HCT116 (cell line): ENCODE results near the gene MALT1. TPM values are rescaled to one million over a fixed set of nuclear protein-coding genes. Genes with fewer than 3 reads are reported as not detected.

ENCODE experiments used
- ATAC-seq: fragments of 200-7000 bp; cut with Tn5 transposase; 2 replicates; pipeline ENCODE4 v1.9.1; 2020; ENCODE audit warnings: mild to moderate bottlenecking, moderate library complexity
- BruUV-seq: library from RNA; stranded (reverse); fragments of 400-500 nt; replicated peaks from 2 replicates; lab custom pipeline; 2021; lab: Mats Ljungman, UMichigan
- CTCF ChIA-PET: fragments of 300-600 bp; sonication (Branson Sonifier 250); formaldehyde crosslinking; loops from one replicate; lab custom pipeline; 2021; ENCODE audit warnings: antibody characterized with exemption; lab: Charles Lee
- POLR2A ChIA-PET: fragments of 300-600, 350-600 bp; sonication (Branson Sonifier 250); formaldehyde crosslinking; loops from one replicate; lab custom pipeline; 2021; ENCODE audit warnings: antibody characterized with exemption; lab: Charles Lee
- RAD21 ChIA-PET, 2 experiments: fragments of 300-600 bp; sonication (Branson Sonifier 250); formaldehyde crosslinking; loops; one replicate each; lab custom pipeline; 2023; ENCODE audit warnings: low total read pairs in 2 of 2; ENCODE audit not compliant: uncharacterized antibody in 2 of 2, unreplicated experiment in 2 of 2, low non-redundant PET in 1 of 2; lab: Charles Lee
- DNase-seq: peaks from one replicate; pipeline ENCODE4 v3.0.0-alpha.2; 2010; ENCODE audit warnings: low read depth, low spot score
- H2AFZ ChIP-seq: fragments of 200-600 bp; shearing (Covaris generic), sonication (generic); 2 replicates; pipeline ENCODE4 v1.6.1; 2017; ENCODE audit warnings: low read depth, mixed run types, mixed read lengths, antibody characterized with exemption, low read length; ENCODE audit not compliant: poor library complexity, severe bottlenecking
- H3K27ac ChIP-seq: 2 replicates; pipeline ENCODE4 v1.5.1; 2012; ENCODE audit warnings: low read depth, low read length
- H3K27me3 ChIP-seq: fragments of 200-600 bp; sonication (generic); 2 replicates; pipeline ENCODE4 v1.6.1; 2016; ENCODE audit warnings: mixed run types, low read length, mixed read lengths; ENCODE audit not compliant: insufficient read depth
- H3K36me3 ChIP-seq, 2 experiments: fragments of 200-500 bp in 1 of 2; fragments of 200-600 bp in 1 of 2; sonication (Bioruptor generic) in 1 of 2; sonication (generic) in 1 of 2; 2 replicates each; pipeline versions ENCODE4 v1.5.1 to v1.6.1; 2014 to 2016; ENCODE audit warnings: low read length in 2 of 2, inconsistent platforms in 1 of 2, mixed read lengths in 1 of 2, mixed run types in 1 of 2; ENCODE audit not compliant: insufficient read depth in 2 of 2, control insufficient read depth in 1 of 2
- H3K4me1 ChIP-seq, 2 experiments: fragments of 200-600 bp in 1 of 2; sonication (generic) in 1 of 2; 2 replicates each; pipeline versions ENCODE4 v1.5.1 to v1.6.1; 2012 to 2017; ENCODE audit warnings: low read length in 2 of 2, inconsistent platforms in 1 of 2, mild to moderate bottlenecking in 1 of 2, mixed read lengths in 1 of 2, mixed run types in 1 of 2, moderate library complexity in 1 of 2; ENCODE audit not compliant: insufficient read depth in 2 of 2, control insufficient read depth in 1 of 2
- H3K4me2 ChIP-seq: fragments of 200-600 bp; sonication (generic); 2 replicates; pipeline ENCODE4 v1.6.1; 2017; ENCODE audit warnings: mixed run types, low read length, mixed read lengths
- H3K4me3 ChIP-seq, 2 experiments: fragments of 200-600 bp in 1 of 2; sonication (generic) in 1 of 2; replicated peaks in 1 of 2; 2 replicates each; pipeline ENCODE4 v1.5.1; 2011 to 2016; ENCODE audit warnings: low read length in 2 of 2, control low read depth in 1 of 2, low read depth in 1 of 2, mild to moderate bottlenecking in 1 of 2, mixed read lengths in 1 of 2, mixed run types in 1 of 2
- H3K79me2 ChIP-seq: fragments of 200-600 bp; sonication (generic); 2 replicates; pipeline ENCODE4 v1.6.1; 2017; ENCODE audit warnings: mild to moderate bottlenecking, mixed run types, low read length, moderate library complexity, mixed read lengths; ENCODE audit not compliant: insufficient read depth
- H3K9ac ChIP-seq: fragments of 200-600 bp; sonication (generic); 2 replicates; pipeline ENCODE4 v1.6.1; 2016; ENCODE audit warnings: low read length, mixed read lengths
- H3K9me2 ChIP-seq: fragments of 200-600 bp; sonication (generic), shearing (Covaris generic); 2 replicates; pipeline ENCODE4 v1.6.1; 2017; ENCODE audit warnings: mixed run types, mild to moderate bottlenecking, moderate library complexity; ENCODE audit not compliant: insufficient read depth
- H3K9me3 ChIP-seq, 2 experiments: fragments of 200-500 bp in 1 of 2; fragments of 200-600 bp in 1 of 2; sonication (Bioruptor generic) in 1 of 2; sonication (generic) in 1 of 2; 2 replicates each; pipeline ENCODE4 v1.6.1; 2014 to 2017; ENCODE audit warnings: low read length in 2 of 2, mixed read lengths in 2 of 2, inconsistent platforms in 1 of 2, low read depth in 1 of 2, mild to moderate bottlenecking in 1 of 2, mixed run types in 1 of 2, moderate library complexity in 1 of 2; ENCODE audit not compliant: control insufficient read depth in 1 of 2, insufficient read depth in 1 of 2
- H4K20me1 ChIP-seq: fragments of 200-600 bp; sonication (generic), shearing (Covaris generic); 2 replicates; pipeline ENCODE4 v1.6.1; 2017; ENCODE audit warnings: mixed run types, mild to moderate bottlenecking, moderate library complexity; ENCODE audit not compliant: insufficient read depth
- CBX3 ChIP-seq: IDR thresholded peaks from 2 replicates; pipeline ENCODE4 v1.6.1; 2012; ENCODE audit warnings: low read depth
- CEBPB ChIP-seq: IDR thresholded peaks from 2 replicates; pipeline ENCODE4 v1.6.1; 2012; ENCODE audit warnings: low read depth
- ELF1 ChIP-seq: IDR thresholded peaks from 2 replicates; pipeline ENCODE4 v1.6.1; 2012; ENCODE audit warnings: low read depth, borderline replicate concordance
- EZH2phosphoT487 ChIP-seq: fragments of 200-600 bp; IDR thresholded peaks from 2 replicates; pipeline ENCODE4 v1.6.1; 2018; ENCODE audit warnings: antibody characterized with exemption, borderline replicate concordance
- FOSL1 ChIP-seq: IDR thresholded peaks from 2 replicates; pipeline ENCODE4 v1.6.1; 2012; ENCODE audit warnings: low read depth
- POLR2A ChIP-seq: IDR thresholded peaks from 2 replicates; pipeline ENCODE4 v1.7.0; 2011; ENCODE audit warnings: borderline replicate concordance; ENCODE audit not compliant: insufficient read depth, insufficient read length; ENCODE audit errors: extremely low read depth
- POLR2AphosphoS5 ChIP-seq: IDR thresholded peaks from 2 replicates; pipeline ENCODE4 v1.6.1; 2011; ENCODE audit warnings: mild to moderate bottlenecking, low read depth, low read length, moderate library complexity
- RAD21 ChIP-seq: IDR thresholded peaks from 2 replicates; pipeline ENCODE4 v1.6.1; 2012; ENCODE audit warnings: low read depth, mild to moderate bottlenecking
- SIN3A ChIP-seq: IDR thresholded peaks from 2 replicates; pipeline ENCODE4 v1.6.1; 2012; ENCODE audit warnings: low read depth
- SP1 ChIP-seq: IDR thresholded peaks from 2 replicates; pipeline ENCODE4 v1.6.1; 2012; ENCODE audit warnings: low read depth
- SRF ChIP-seq: IDR thresholded peaks from 2 replicates; pipeline ENCODE4 v1.6.1; 2012; ENCODE audit warnings: low read depth
- TCF7L2 ChIP-seq: IDR thresholded peaks from 2 replicates; pipeline ENCODE4 v1.7.0; 2011; ENCODE audit warnings: borderline replicate concordance, inconsistent platforms; ENCODE audit not compliant: insufficient read depth, insufficient read length; ENCODE audit errors: extremely low read depth
- YY1 ChIP-seq: IDR thresholded peaks from 2 replicates; pipeline ENCODE4 v1.6.1; 2011; ENCODE audit warnings: low read length, low read depth, moderate library complexity, mild to moderate bottlenecking; ENCODE audit not compliant: insufficient replicate concordance; ENCODE audit errors: extremely low read depth
- ZFX ChIP-seq: fragments of 450-650 bp; IDR thresholded peaks from 2 replicates; pipeline ENCODE4 v1.6.1; 2017
- ZNF274 ChIP-seq: fragments of 200-500 bp; sonication (Bioruptor generic); IDR thresholded peaks from 2 replicates; pipeline ENCODE4 v1.6.1; 2014; ENCODE audit warnings: mild to moderate bottlenecking, low read depth, low read length, inconsistent platforms
- intact Hi-C: fragments of 100-400 bp; cut with micrococcal nuclease; formaldehyde crosslinking; loops from 2 replicates; pipeline ENCODE4 v1.10.0; 2022
- total RNA-seq: library from RNA; stranded (reverse); gene quantifications from one replicate; pipeline ENCODE4 v1.2.1, GENCODE V29; 2021; ENCODE audit not compliant: unreplicated experiment
- TF ChIP-seq, protein P1 (sequence below), 3 experiments: fragments of 200-600 bp in 1 of 3; sonication (generic) in 1 of 3; IDR thresholded peaks in 2 of 3; conservative IDR thresholded peaks in 1 of 3; 2 replicates each; pipeline ENCODE4 v1.5.1; 2012 to 2017; ENCODE audit warnings: low read depth in 2 of 3, low read length in 2 of 3, antibody characterized with exemption in 1 of 3, borderline replicate concordance in 1 of 3, control low read depth in 1 of 3, mild to moderate bottlenecking in 1 of 3, mixed read lengths in 1 of 3, mixed run types in 1 of 3, moderate library complexity in 1 of 3; ENCODE audit not compliant: insufficient read depth in 1 of 3
- TF ChIP-seq, protein P2 (sequence below): IDR thresholded peaks from 2 replicates; pipeline ENCODE4 v1.6.1; 2012
- TF ChIP-seq, protein P3 (sequence below): IDR thresholded peaks from 2 replicates; pipeline ENCODE4 v1.6.1; 2012; ENCODE audit warnings: low read depth
- TF ChIP-seq, protein P4 (sequence below): IDR thresholded peaks from 2 replicates; pipeline ENCODE4 v1.6.1; 2011; ENCODE audit warnings: mild to moderate bottlenecking, low read length, moderate library complexity; ENCODE audit not compliant: insufficient replicate concordance; ENCODE audit errors: extremely low read depth

Gene MALT1
- total RNA-seq, 1 experiment from 2014 or later: 41.1 TPM

DNA sequence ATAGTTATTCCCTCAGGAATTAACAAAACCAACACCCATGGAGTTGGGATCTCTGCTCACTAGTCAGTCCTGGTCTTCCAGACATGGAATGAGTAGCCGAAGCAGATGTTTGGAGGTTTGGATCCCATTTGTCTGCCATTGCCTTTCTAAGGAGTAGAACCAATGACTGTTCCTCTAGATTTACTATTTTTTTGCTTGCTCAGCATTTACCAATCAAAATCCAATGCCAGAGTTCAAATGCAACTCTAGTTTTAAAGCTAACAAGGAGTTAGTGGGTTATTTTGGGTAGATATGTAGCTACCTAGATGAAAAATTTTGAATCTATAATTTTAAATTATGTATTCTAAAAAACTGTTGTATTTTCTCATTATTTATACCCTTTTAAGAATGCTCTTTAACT lies 62.6 kb downstream of the MALT1 start:
- Histone ChIP-seq H3K9me2 (no peaks in the 10 kb centered on the region), H3K36me3 (peaks cover 19% of the 10 kb centered on the region in 2 experiments; a peak in 3 of 4 replicates), H3K4me3 (no peak overlapping the region), H3K9me3 (no peaks in the 10 kb centered on the region), H3K4me2 (no peak overlapping the region), H2AFZ (no peak overlapping the region), H3K9ac (no peak overlapping the region), H3K79me2 (peaks cover 5% of the 10 kb centered on the region; the same call in 1 of the 2 replicates), H3K4me1 (no peaks in the 10 kb centered on the region), H3K27ac (no peak overlapping the region), H3K27me3 (no peaks in the 10 kb centered on the region), H4K20me1 (no peaks in the 10 kb centered on the region)
- ChIA-PET POLR2A (no interaction called here), CTCF (no interaction called here), RAD21 (no interaction called here)
- no peak for ATAC-seq
- no peak for DNase-seq
- intact Hi-C loops: no loop called here
- TF ChIP-seq, protein P1, sequence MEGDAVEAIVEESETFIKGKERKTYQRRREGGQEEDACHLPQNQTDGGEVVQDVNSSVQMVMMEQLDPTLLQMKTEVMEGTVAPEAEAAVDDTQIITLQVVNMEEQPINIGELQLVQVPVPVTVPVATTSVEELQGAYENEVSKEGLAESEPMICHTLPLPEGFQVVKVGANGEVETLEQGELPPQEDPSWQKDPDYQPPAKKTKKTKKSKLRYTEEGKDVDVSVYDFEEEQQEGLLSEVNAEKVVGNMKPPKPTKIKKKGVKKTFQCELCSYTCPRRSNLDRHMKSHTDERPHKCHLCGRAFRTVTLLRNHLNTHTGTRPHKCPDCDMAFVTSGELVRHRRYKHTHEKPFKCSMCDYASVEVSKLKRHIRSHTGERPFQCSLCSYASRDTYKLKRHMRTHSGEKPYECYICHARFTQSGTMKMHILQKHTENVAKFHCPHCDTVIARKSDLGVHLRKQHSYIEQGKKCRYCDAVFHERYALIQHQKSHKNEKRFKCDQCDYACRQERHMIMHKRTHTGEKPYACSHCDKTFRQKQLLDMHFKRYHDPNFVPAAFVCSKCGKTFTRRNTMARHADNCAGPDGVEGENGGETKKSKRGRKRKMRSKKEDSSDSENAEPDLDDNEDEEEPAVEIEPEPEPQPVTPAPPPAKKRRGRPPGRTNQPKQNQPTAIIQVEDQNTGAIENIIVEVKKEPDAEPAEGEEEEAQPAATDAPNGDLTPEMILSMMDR (IDR thresholded peaks at IDR 0.05 in 2 of 3, conservative IDR thresholded peaks at IDR 0.05 in 1 of 3; ENCODE audit: borderline replicate concordance in 1 of 3, insufficient read depth in 1 of 3, low read depth in 2 of 3, low read length in 2 of 3): no peak
- TF ChIP-seq RAD21 (no peak), ELF1 (no peak), SIN3A (no peak), ZFX (no peak), ZNF274 (no peak), CEBPB (no peak), POLR2AphosphoS5 (no peak), SP1 (no peak), TCF7L2 (no peak), YY1 (no peak), FOSL1 (no peak), CBX3 (no peak), SRF (no peak), EZH2phosphoT487 (no peak), POLR2A (no peak)
- TF ChIP-seq, protein P2, sequence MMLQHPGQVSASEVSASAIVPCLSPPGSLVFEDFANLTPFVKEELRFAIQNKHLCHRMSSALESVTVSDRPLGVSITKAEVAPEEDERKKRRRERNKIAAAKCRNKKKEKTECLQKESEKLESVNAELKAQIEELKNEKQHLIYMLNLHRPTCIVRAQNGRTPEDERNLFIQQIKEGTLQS: no peak
- TF ChIP-seq, protein P3, sequence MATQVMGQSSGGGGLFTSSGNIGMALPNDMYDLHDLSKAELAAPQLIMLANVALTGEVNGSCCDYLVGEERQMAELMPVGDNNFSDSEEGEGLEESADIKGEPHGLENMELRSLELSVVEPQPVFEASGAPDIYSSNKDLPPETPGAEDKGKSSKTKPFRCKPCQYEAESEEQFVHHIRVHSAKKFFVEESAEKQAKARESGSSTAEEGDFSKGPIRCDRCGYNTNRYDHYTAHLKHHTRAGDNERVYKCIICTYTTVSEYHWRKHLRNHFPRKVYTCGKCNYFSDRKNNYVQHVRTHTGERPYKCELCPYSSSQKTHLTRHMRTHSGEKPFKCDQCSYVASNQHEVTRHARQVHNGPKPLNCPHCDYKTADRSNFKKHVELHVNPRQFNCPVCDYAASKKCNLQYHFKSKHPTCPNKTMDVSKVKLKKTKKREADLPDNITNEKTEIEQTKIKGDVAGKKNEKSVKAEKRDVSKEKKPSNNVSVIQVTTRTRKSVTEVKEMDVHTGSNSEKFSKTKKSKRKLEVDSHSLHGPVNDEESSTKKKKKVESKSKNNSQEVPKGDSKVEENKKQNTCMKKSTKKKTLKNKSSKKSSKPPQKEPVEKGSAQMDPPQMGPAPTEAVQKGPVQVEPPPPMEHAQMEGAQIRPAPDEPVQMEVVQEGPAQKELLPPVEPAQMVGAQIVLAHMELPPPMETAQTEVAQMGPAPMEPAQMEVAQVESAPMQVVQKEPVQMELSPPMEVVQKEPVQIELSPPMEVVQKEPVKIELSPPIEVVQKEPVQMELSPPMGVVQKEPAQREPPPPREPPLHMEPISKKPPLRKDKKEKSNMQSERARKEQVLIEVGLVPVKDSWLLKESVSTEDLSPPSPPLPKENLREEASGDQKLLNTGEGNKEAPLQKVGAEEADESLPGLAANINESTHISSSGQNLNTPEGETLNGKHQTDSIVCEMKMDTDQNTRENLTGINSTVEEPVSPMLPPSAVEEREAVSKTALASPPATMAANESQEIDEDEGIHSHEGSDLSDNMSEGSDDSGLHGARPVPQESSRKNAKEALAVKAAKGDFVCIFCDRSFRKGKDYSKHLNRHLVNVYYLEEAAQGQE: no peak
- TF ChIP-seq, protein P4, sequence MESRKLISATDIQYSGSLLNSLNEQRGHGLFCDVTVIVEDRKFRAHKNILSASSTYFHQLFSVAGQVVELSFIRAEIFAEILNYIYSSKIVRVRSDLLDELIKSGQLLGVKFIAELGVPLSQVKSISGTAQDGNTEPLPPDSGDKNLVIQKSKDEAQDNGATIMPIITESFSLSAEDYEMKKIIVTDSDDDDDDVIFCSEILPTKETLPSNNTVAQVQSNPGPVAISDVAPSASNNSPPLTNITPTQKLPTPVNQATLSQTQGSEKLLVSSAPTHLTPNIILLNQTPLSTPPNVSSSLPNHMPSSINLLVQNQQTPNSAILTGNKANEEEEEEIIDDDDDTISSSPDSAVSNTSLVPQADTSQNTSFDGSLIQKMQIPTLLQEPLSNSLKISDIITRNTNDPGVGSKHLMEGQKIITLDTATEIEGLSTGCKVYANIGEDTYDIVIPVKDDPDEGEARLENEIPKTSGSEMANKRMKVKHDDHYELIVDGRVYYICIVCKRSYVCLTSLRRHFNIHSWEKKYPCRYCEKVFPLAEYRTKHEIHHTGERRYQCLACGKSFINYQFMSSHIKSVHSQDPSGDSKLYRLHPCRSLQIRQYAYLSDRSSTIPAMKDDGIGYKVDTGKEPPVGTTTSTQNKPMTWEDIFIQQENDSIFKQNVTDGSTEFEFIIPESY: no peak
- no TSS peak for BruUV-seq
